ENCODE data around the gene RAB3C.

- TF ChIP-seq CTCF (conservative IDR thresholded peaks at IDR 0.05; ENCODE audit: low read length): no peak
- TF ChIP-seq EZH2phosphoT487 (IDR thresholded peaks at IDR 0.05; ENCODE audit: borderline replicate concordance): no peak
Observed at GRCh38 chr5:58706736-58707135, 123.9 kb downstream of the RAB3C start.
